ENCODE measurements around the gene ATAD1.

GRCh38 chr10:87804939-87805569 is 13.0 kb downstream of the ATAD1 start:
- no peak for TF ChIP-seq CTCF (IDR thresholded peaks at IDR 0.05; ENCODE audit: low read depth, low read length)
- TF ChIP-seq EZH2phosphoT487 (IDR thresholded peaks at IDR 0.05; ENCODE audit: low read depth) = no peak
